SK-N-SH (cell line): Measurements from ENCODE around the gene GNG11. TPM values are rescaled to one million over a fixed set of nuclear protein-coding genes. Genes with fewer than 3 reads are reported as not detected.

Experiments
- CTCF ChIA-PET: fragments of 300-600, 350-600 bp; formaldehyde crosslinking; extraction: SDS; loops from one replicate; lab custom pipeline; 2021; lab: Yijun Ruan, JAX
- POLR2A ChIA-PET: fragments of 350-600 bp; sonication (Branson Sonifier 250); formaldehyde crosslinking; extraction: SDS; loops from one replicate; lab custom pipeline; 2020; ENCODE audit warnings: antibody characterized with exemption, inconsistent platforms; lab: Yijun Ruan, JAX
- DNase-seq: peaks from one replicate; pipeline ENCODE4 v3.0.0; 2012
- H2AFZ ChIP-seq: fragments of 200-600 bp; sonication (generic); 2 replicates; pipeline ENCODE4 v1.8.1; 2016; ENCODE audit warnings: antibody characterized with exemption, mild to moderate bottlenecking, low read depth
- H3F3A ChIP-seq: fragments of 200-600 bp; sonication (generic); replicated peaks from 2 replicates; pipeline ENCODE3; 2016; ENCODE audit warnings: antibody characterized with exemption, mild to moderate bottlenecking; ENCODE audit not compliant: insufficient read depth
- H3K27ac ChIP-seq, 2 experiments: fragments of 200-500 bp in 1 of 2; fragments of 200-600 bp in 1 of 2; sonication (Bioruptor generic) in 1 of 2; sonication (generic), shearing (Covaris generic) in 1 of 2; 2 replicates each; pipeline versions ENCODE4 v1.5.1 to v1.6.1; 2014 to 2016; ENCODE audit warnings: low read depth in 2 of 2, inconsistent platforms in 1 of 2, low read length in 1 of 2, mild to moderate bottlenecking in 1 of 2, mixed read lengths in 1 of 2
- H3K27me3 ChIP-seq: fragments of 200-600 bp; sonication (generic), shearing (Covaris generic); 2 replicates; pipeline ENCODE4 v1.6.1; 2016; ENCODE audit warnings: mixed run types; ENCODE audit not compliant: insufficient read depth
- H3K36me3 ChIP-seq, 2 experiments: fragments of 200-500 bp in 1 of 2; fragments of 200-600 bp in 1 of 2; sonication (Bioruptor generic) in 1 of 2; sonication (generic) in 1 of 2; replicated peaks in 1 of 2; 2 replicates each; pipeline versions ENCODE3 to v1.5.1; 2014 to 2016; ENCODE audit warnings: low read length in 1 of 2, mild to moderate bottlenecking in 1 of 2; ENCODE audit not compliant: insufficient read depth in 2 of 2, control insufficient read depth in 1 of 2
- H3K4me1 ChIP-seq, 2 experiments: fragments of 200-500 bp in 1 of 2; fragments of 200-600 bp in 1 of 2; sonication (Bioruptor generic) in 1 of 2; sonication (generic), shearing (Covaris generic) in 1 of 2; 2 replicates each; pipeline versions ENCODE4 v1.5.1 to v1.6.1; 2014 to 2016; ENCODE audit warnings: low read depth in 1 of 2, low read length in 1 of 2, mixed run types in 1 of 2; ENCODE audit not compliant: insufficient read depth in 2 of 2, control insufficient read depth in 1 of 2
- H3K4me2 ChIP-seq: fragments of 200-600 bp; sonication (generic), shearing (Covaris generic); 2 replicates; pipeline ENCODE4 v1.6.1; 2017; ENCODE audit warnings: mixed run types
- H3K4me3 ChIP-seq, 2 experiments: fragments of 200-500 bp in 1 of 2; fragments of 200-600 bp in 1 of 2; sonication (Bioruptor generic) in 1 of 2; sonication (generic), shearing (Covaris generic) in 1 of 2; 2 replicates each; pipeline versions ENCODE4 v1.5.1 to v1.8.1; 2014 to 2016; ENCODE audit warnings: low read depth in 2 of 2, inconsistent platforms in 1 of 2, low read length in 1 of 2, mild to moderate bottlenecking in 1 of 2, mixed read lengths in 1 of 2, moderate library complexity in 1 of 2
- H3K79me2 ChIP-seq: fragments of 200-600 bp; sonication (generic); 2 replicates; pipeline ENCODE4 v1.8.1; 2017; ENCODE audit warnings: mild to moderate bottlenecking; ENCODE audit not compliant: insufficient read depth
- H3K9ac ChIP-seq: fragments of 200-600 bp; sonication (generic); 2 replicates; pipeline ENCODE4 v1.6.1; 2017; ENCODE audit warnings: mixed run types
- H3K9me2 ChIP-seq: fragments of 200-600 bp; sonication (generic); 2 replicates; pipeline ENCODE4 v1.6.1; 2017; ENCODE audit warnings: mixed run types
- H3K9me3 ChIP-seq: fragments of 200-600 bp; sonication (generic); 2 replicates; pipeline ENCODE4 v1.6.1; 2017; ENCODE audit warnings: mixed run types, mild to moderate bottlenecking, moderate library complexity
- H4K20me1 ChIP-seq: fragments of 200-600 bp; sonication (generic); 2 replicates; pipeline ENCODE4 v1.6.1; 2017; ENCODE audit warnings: mild to moderate bottlenecking, mixed run types; ENCODE audit not compliant: insufficient read depth
- CHD2 ChIP-seq: fragments of 150-350 bp; IDR thresholded peaks from 2 replicates; pipeline ENCODE4 v1.6.1; 2018; ENCODE audit warnings: low read length; ENCODE audit not compliant: partially characterized antibody
- FOSL2 ChIP-seq: IDR thresholded peaks from 2 replicates; pipeline ENCODE4 v1.4.0; 2012; ENCODE audit warnings: low read depth, mild to moderate bottlenecking, moderate library complexity, borderline replicate concordance
- IRF3 ChIP-seq: fragments of 150-350 bp; IDR thresholded peaks from 2 replicates; pipeline ENCODE4 v1.6.1; 2016; ENCODE audit warnings: mild to moderate bottlenecking, low read depth, low read length
- JUND ChIP-seq: IDR thresholded peaks from 2 replicates; pipeline ENCODE4 v1.4.0; 2012
- MXI1 ChIP-seq: IDR thresholded peaks from 2 replicates; pipeline ENCODE4 v1.6.1; 2012; ENCODE audit warnings: mild to moderate bottlenecking, low read depth, low read length, improper control_type of control experiment
- RXRA ChIP-seq: IDR thresholded peaks from 2 replicates; pipeline ENCODE4 v1.4.0; 2012; ENCODE audit warnings: low read depth, mild to moderate bottlenecking, borderline replicate concordance
- SIN3A ChIP-seq: IDR thresholded peaks from 2 replicates; pipeline ENCODE4 v1.6.1; 2012; ENCODE audit warnings: low read depth, mild to moderate bottlenecking, low read length, moderate library complexity, borderline replicate concordance
- TCF12 ChIP-seq: IDR thresholded peaks from 2 replicates; pipeline ENCODE4 v1.4.0; 2012
- USF1 ChIP-seq: IDR thresholded peaks from 2 replicates; pipeline ENCODE4 v1.4.0; 2012; ENCODE audit warnings: low read depth, borderline replicate concordance
- USF2 ChIP-seq: fragments of 150-350 bp; IDR thresholded peaks from 2 replicates; pipeline ENCODE4 v1.6.1; 2017; ENCODE audit warnings: antibody characterized with exemption, low read length, low read depth, borderline replicate concordance
- WGBS: methylation state at CpG from one replicate; pipeline ENCODE4 v1.1.6; 2017; ENCODE audit warnings: low lambda C conversion rate; 5-methylcytosine and 5-hydroxymethylcytosine counted together
- polyA plus RNA-seq, 3 experiments: library from polyadenylated mRNA; depleted of rRNA; stranded (reverse); fragments of >200 nt; gene quantifications; 2 replicates each; pipeline ENCODE4 v1.2.3, GENCODE V29; 2012
- small RNA-seq, 7 experiments: library from RNA; depleted of rRNA; stranded (forward); fragments of <200 nt; gene quantifications; one replicate each; pipeline ENCODE3, GENCODE V24; 2012

Gene GNG11
- polyA plus RNA-seq, 1 of the 3 experiments (the other 2 are of a cell fraction): 11.5 TPM

GRCh38 chr7:93973134-93973533 lies 51.6 kb downstream of the GNG11 start:
- H3K9me2 ChIP-seq: no peaks in the 10 kb centered on the region
- POLR2A ChIA-PET: no interaction called here
- CTCF ChIA-PET: interaction anchor here (0.7 to 1.8 kb wide), 5 partner anchors 9 to 1822 kb away, joined by 3 to 5 read pairs (median 3); no protein-coding TSS in a partner anchor
- H4K20me1 ChIP-seq: no peaks in the 10 kb centered on the region
- no peaks in the 10 kb centered on the region for H3K9me3 ChIP-seq
- WGBS: 50% methylated on average over 1 of the region's 1 CpG
- no peaks in the 10 kb centered on the region for H3F3A ChIP-seq
- no peak for DNase-seq
- TF ChIP-seq RXRA (peak; percentile 73; the same call in 1 of the 2 replicates), USF2 (no peak), FOSL2 (peak; percentile 63; the same call in 1 of the 2 replicates), TCF12 (peak; percentile 16; the same call in 1 of the 2 replicates), JUND (peak; percentile 52), USF1 (no peak)
- H3K4me2 ChIP-seq: no peak overlapping the region
- H3K4me3 ChIP-seq: no peak overlapping the region
- peak overlapping the region; percentile 25 to 98 for H3K27ac ChIP-seq
- no peaks in the 10 kb centered on the region for H3K79me2 ChIP-seq
- H3K36me3 ChIP-seq: no peaks in the 10 kb centered on the region
- peak overlapping the region; percentile 42 for H2AFZ ChIP-seq
- H3K27me3 ChIP-seq: no peaks in the 10 kb centered on the region
- H3K9ac ChIP-seq: no peak overlapping the region
- peaks cover 0 to 34% of the 10 kb centered on the region in 2 experiments; a peak in 2 of 4 replicates for H3K4me1 ChIP-seq

GRCh38 chr7:93977211-93977950 lies 55.8 kb downstream of the GNG11 start:
- Histone ChIP-seq H3K27ac (no peak overlapping the region), H3K4me1 (peaks cover 0 to 14% of the 10 kb centered on the region in 2 experiments; a peak in 2 of 4 replicates), H3K4me3 (no peak overlapping the region), H3F3A (no peaks in the 10 kb centered on the region), H3K4me2 (no peak overlapping the region), H3K9me3 (no peaks in the 10 kb centered on the region), H3K9ac (no peak overlapping the region), H4K20me1 (no peaks in the 10 kb centered on the region), H3K36me3 (no peaks in the 10 kb centered on the region), H3K27me3 (no peaks in the 10 kb centered on the region), H2AFZ (no peak overlapping the region), H3K79me2 (no peaks in the 10 kb centered on the region), H3K9me2 (no peaks in the 10 kb centered on the region)
- TF ChIP-seq MXI1 (no peak), JUND (no peak), IRF3 (no peak), CHD2 (peak; percentile 16), SIN3A (no peak)
- ChIA-PET POLR2A (no interaction called here), CTCF (interaction anchor here (1.3 kb wide), 3 partner anchors 11 to 318 kb away, joined by 3 read pairs; no protein-coding TSS in a partner anchor)
- WGBS: 69% methylated on average over 7 of the region's 7 CpGs
- no peak for DNase-seq

Small RNA genes lying within 50 kb of the gene (small RNA-seq; reads per million reads assigned to genes)
- gene AC002076.2: 0 reads per million in 7 experiments

Other genes with a start within 250 kb of the GNG11 start
- gene TFPI2, start 31.0 kb upstream of the GNG11 start, polyA plus RNA-seq (2012; rRNA removed): 16.9 and 17.7 TPM in 2 replicates
- gene GNGT1, start 15.2 kb upstream of the GNG11 start, polyA plus RNA-seq (2012; rRNA removed): 0.15 TPM in 1 of 2 replicates, not detected in the other
- gene BET1, start 82.6 kb downstream of the GNG11 start, polyA plus RNA-seq (2012; rRNA removed): 20.1 and 27.7 TPM in 2 replicates